ENCODE results near the gene PARD3B.

PARD3B gene

DNA sequence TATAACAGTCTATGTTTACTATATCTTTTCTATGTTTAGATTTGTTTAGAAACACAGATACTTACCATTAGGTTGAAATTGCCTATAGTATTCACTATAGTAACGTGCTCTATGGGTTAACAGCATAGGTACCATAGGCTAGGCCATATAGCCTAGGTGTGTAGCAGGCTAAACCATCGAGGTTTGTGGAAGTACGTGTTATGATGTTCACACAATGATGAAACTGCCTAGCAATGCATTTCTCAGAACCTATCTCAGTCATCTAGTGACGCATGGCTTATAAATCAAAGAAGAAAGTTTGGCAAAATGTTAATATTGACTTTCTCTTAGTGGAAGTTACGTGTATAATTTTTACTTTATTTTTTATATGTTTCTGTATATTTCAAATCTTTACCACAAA lies 670.8 kb downstream of the PARD3B start:
- Histone ChIP-seq H3K9me3 (ENCODE audit: insufficient read depth, low read length) (no peaks in the 10 kb centered on the region), H3K9ac (ENCODE audit: low read length) (no peak overlapping the region), H3K79me2 (ENCODE audit: insufficient read depth, low read length) (no peaks in the 10 kb centered on the region), H2AFZ (ENCODE audit: low read depth, low read length, severe bottlenecking) (no peak overlapping the region), H3K4me2 (ENCODE audit: low read depth, low read length, poor library complexity, severe bottlenecking) (no peak overlapping the region), H3K36me3 (ENCODE audit: low read length) (no peaks in the 10 kb centered on the region), H3K9me2 (replicated peaks; ENCODE audit: insufficient read depth, low read length) (no peaks in the 10 kb centered on the region), H3F3A (ENCODE audit: insufficient read depth) (no peaks in the 10 kb centered on the region), H3K27me3 (ENCODE audit: low read length) (no peaks in the 10 kb centered on the region), H3K27ac (ENCODE audit: low read depth, low read length) (no peak overlapping the region), H3K4me3 (ENCODE audit: insufficient read depth, low read length, poor library complexity, severe bottlenecking) (no peak overlapping the region), H4K20me1 (ENCODE audit: low read depth, low read length) (no peaks in the 10 kb centered on the region)
- TF ChIP-seq, protein P1, sequence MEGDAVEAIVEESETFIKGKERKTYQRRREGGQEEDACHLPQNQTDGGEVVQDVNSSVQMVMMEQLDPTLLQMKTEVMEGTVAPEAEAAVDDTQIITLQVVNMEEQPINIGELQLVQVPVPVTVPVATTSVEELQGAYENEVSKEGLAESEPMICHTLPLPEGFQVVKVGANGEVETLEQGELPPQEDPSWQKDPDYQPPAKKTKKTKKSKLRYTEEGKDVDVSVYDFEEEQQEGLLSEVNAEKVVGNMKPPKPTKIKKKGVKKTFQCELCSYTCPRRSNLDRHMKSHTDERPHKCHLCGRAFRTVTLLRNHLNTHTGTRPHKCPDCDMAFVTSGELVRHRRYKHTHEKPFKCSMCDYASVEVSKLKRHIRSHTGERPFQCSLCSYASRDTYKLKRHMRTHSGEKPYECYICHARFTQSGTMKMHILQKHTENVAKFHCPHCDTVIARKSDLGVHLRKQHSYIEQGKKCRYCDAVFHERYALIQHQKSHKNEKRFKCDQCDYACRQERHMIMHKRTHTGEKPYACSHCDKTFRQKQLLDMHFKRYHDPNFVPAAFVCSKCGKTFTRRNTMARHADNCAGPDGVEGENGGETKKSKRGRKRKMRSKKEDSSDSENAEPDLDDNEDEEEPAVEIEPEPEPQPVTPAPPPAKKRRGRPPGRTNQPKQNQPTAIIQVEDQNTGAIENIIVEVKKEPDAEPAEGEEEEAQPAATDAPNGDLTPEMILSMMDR (IDR thresholded peaks at IDR 0.05; ENCODE audit: insufficient read depth, low read length, poor library complexity, severe bottlenecking): no peak
- no peak for TF ChIP-seq EZH2phosphoT487 (conservative IDR thresholded peaks at IDR 0.05; ENCODE audit: low read length)

DNA sequence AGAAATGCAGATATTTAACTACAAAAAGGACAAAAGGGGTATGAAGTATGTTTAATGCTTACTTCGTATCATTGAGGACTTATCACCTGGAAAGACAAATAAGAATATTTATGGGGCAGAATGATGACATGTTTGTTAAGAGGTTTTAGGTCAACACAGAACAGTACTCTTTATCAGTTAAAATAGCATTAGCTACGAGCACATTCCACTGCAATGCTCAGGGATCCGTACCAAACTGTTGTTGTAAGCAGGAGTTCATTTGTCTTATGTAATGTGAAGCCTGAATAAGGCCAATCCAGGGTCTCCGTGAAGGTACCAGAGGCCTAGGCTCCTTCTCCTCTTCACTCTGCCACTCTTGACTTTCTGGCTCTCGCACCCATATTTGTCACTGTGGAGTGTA lies 671.3 kb downstream of the PARD3B start:
- TF ChIP-seq EZH2phosphoT487 (conservative IDR thresholded peaks at IDR 0.05; ENCODE audit: low read length): no peak
- TF ChIP-seq, protein P1 (IDR thresholded peaks at IDR 0.05; ENCODE audit: insufficient read depth, low read length, poor library complexity, severe bottlenecking): no peak
- Histone ChIP-seq H3K79me2 (ENCODE audit: insufficient read depth, low read length) (no peaks in the 10 kb centered on the region), H4K20me1 (ENCODE audit: low read depth, low read length) (no peaks in the 10 kb centered on the region), H3F3A (ENCODE audit: insufficient read depth) (no peaks in the 10 kb centered on the region), H3K4me3 (ENCODE audit: insufficient read depth, low read length, poor library complexity, severe bottlenecking) (no peak overlapping the region), H3K27ac (ENCODE audit: low read depth, low read length) (no peak overlapping the region), H3K36me3 (ENCODE audit: low read length) (no peaks in the 10 kb centered on the region), H3K9ac (ENCODE audit: low read length) (no peak overlapping the region), H2AFZ (ENCODE audit: low read depth, low read length, severe bottlenecking) (no peak overlapping the region), H3K9me3 (ENCODE audit: insufficient read depth, low read length) (no peaks in the 10 kb centered on the region), H3K27me3 (ENCODE audit: low read length) (no peaks in the 10 kb centered on the region), H3K4me2 (ENCODE audit: low read depth, low read length, poor library complexity, severe bottlenecking) (no peak overlapping the region), H3K9me2 (replicated peaks; ENCODE audit: insufficient read depth, low read length) (no peaks in the 10 kb centered on the region)

GRCh38 chr2:205217004-205217403 lies 671.7 kb downstream of the PARD3B start:
- Histone ChIP-seq H3K36me3 (ENCODE audit: low read length) (no peaks in the 10 kb centered on the region), H3K79me2 (ENCODE audit: insufficient read depth, low read length) (no peaks in the 10 kb centered on the region), H2AFZ (ENCODE audit: low read depth, low read length, severe bottlenecking) (no peak overlapping the region), H3K27ac (ENCODE audit: low read depth, low read length) (no peak overlapping the region), H3K4me2 (ENCODE audit: low read depth, low read length, poor library complexity, severe bottlenecking) (no peak overlapping the region), H3K9me3 (ENCODE audit: insufficient read depth, low read length) (no peaks in the 10 kb centered on the region), H3K27me3 (ENCODE audit: low read length) (no peaks in the 10 kb centered on the region), H3F3A (ENCODE audit: insufficient read depth) (no peaks in the 10 kb centered on the region), H3K4me3 (ENCODE audit: insufficient read depth, low read length, poor library complexity, severe bottlenecking) (no peak overlapping the region), H3K9ac (ENCODE audit: low read length) (no peak overlapping the region), H3K9me2 (replicated peaks; ENCODE audit: insufficient read depth, low read length) (no peaks in the 10 kb centered on the region), H4K20me1 (ENCODE audit: low read depth, low read length) (no peaks in the 10 kb centered on the region)
- no peak for TF ChIP-seq EZH2phosphoT487 (conservative IDR thresholded peaks at IDR 0.05; ENCODE audit: low read length)
- TF ChIP-seq, protein P1 (IDR thresholded peaks at IDR 0.05; ENCODE audit: insufficient read depth, low read length, poor library complexity, severe bottlenecking): no peak

Measured in SU-DHL-6 (cell line).